TTC549 (cell line): ENCODE results near the gene RNU1-4.
"Not testable (repeated sequence)": the region's sequence is repeated elsewhere in the genome, so short reads cannot be mapped to it uniquely, and the experiment has no call there.

Experiments used
- FAIRE-seq: peaks from 2 replicates; lab custom pipeline; 2012; peaks lifted over from hg19 to GRCh38; lab: Jason Lieb, UNC

Gene RNU1-4

DNA sequence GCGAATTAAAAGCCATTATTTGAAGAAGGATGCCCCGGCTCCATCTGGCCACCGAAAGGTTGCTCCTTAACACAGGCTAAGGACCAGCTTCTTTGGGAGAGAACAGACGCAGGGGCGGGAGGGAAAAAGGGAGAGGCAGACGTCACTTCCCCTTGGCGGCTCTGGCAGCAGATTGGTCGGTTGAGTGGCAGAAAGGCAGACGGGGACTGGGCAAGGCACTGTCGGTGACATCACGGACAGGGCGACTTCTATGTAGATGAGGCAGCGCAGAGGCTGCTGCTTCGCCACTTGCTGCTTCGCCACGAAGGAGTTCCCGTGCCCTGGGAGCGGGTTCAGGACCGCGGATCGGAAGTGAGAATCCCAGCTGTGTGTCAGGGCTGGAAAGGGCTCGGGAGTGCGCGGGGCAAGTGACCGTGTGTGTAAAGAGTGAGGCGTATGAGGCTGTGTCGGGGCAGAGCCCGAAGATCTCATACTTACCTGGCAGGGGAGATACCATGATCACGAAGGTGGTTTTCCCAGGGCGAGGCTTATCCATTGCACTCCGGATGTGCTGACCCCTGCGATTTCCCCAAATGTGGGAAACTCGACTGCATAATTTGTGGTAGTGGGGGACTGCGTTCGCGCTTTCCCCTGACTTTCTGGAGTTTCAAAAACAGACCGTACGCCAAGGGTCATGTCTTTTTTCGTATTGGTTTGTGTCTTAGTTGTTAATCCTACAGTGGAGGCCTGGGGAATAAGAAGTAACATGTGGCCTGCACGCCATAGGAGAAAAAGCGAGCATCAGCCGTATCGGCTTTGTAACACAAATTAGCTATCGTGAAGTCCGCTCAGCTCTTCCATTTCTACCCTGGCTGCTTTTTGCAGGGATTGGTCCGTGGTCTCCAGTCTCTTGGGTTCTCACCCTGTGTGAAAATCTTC is at the start of gene RNU1-4:
RNU1-4 (plus strand) TSS at position 470 of the 918 bp plus-strand sequence.
- not testable (repeated sequence) for FAIRE-seq

DNA sequence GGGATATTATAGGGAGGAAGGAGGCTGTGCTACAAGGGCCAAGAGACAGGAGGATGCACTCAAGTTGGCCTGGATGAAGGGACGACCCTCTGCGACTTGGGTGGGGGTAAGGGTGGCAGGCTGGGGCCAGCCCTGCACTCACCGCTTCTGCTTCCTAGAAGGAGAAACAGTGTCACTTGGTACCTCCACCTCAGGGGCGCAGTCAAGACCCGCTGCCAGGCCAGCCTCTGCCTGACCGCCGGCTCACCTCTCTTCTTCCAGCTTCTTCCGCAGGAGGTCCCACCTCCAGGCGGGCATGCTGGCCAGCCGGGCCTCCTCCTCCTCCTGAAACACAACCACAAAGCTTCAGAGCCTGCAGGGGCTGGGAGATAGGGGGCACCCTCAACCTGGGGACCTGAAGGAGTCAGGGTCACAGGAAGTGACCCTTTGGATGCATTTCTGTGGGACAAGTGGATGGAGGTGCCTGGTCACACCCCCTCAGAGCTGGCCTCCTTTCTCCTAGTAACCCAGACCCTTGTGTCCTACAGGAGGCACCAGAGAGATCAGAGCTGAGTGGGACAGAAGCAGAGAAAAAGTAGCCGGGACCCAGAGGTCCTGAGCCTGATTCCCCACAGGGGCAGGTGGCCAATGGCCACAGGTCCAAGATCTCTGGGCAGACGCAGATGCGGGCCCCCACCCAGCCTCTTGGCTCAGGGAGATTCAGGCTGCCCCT is 49.2 kb upstream of the RNU1-4 start:
- not testable (repeated sequence) for FAIRE-seq

GRCh38 chr1:16692283-16692682 is 48.0 kb upstream of the RNU1-4 start:
- not testable (repeated sequence) for FAIRE-seq

DNA sequence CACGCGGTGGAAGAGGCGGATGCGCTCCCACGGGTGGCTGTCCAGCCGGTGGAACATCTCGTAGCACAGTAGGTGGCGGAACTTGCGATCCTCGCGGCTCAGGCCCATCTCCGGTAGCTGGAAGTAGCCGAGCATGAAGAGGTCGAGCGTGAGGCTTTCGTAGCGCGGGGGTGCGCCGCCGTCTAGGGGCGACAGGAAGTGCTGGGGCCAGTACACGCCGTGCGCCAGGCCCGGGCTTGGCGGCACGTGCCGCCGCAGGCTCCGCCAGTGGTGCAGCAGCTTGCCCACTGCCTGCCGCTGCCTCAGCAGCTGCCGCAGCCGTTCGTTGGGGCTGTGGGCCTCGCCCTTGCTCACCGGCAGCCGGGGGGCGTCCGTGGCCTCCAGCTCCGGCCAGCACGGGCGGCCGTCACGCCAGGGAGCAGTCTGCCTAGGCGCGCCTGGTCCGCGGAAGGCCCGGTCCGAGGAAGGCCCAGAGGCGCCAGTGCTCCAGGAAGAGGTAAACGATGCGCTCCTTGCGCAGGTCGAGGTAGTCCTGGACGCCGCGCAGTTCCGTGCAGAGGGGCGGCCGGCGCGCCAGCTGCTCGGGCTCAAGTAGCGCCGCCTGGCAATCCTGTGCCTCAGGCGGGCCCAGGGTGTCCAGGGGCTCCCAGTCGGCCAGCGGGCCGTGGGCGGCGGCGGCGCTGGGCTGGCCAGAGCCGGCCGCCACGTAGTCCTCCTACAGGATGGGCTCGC is 47.4 kb upstream of the RNU1-4 start:
- not testable (repeated sequence) for FAIRE-seq

DNA sequence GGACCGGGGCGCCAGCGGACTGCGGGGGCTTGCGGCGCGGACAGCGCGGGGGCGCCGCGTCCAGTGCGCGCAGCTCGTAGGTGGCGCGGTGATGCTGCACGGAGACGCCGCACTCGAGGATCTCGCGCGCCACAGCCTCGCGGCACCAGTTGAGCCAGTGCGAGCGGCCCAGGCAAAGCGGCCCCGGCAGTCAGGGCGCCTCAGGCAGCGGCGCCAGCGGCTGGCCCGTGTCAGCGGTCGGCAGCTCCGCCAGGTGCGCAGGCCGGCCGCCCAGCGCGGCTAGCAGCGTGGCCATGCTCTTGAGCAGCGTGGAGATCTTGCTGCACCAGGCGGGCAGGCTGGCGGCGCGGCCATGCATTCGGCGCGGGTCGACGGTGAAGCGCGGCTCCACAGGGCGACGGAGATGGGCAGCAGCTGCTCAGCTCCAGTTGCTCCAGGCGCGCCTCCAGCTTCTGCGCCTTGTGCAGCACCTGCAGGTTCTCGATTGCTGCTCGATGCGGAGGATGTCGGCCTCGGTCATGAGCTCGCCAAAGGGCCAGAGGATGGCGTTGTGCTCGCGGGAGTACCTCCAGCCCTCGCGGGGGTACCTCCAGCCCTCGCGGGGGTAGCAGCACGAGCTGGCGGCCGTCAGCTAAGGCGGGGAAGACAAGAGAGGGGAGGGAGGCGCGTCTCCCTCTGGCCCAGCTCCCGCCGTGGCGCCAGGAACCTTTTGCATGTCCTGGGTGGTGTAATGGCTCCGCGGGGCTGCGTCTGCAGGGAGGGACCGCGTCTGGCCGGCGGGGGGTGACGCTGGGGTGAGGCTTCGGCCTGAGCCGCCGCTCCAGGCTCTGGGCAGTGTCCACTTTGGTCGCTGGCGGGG is 46.6 kb upstream of the RNU1-4 start:
- not testable (repeated sequence) for FAIRE-seq

- not testable (repeated sequence) for FAIRE-seq
Measured at GRCh38 chr1:16694308-16694702, 46.0 kb upstream of the RNU1-4 start.

DNA sequence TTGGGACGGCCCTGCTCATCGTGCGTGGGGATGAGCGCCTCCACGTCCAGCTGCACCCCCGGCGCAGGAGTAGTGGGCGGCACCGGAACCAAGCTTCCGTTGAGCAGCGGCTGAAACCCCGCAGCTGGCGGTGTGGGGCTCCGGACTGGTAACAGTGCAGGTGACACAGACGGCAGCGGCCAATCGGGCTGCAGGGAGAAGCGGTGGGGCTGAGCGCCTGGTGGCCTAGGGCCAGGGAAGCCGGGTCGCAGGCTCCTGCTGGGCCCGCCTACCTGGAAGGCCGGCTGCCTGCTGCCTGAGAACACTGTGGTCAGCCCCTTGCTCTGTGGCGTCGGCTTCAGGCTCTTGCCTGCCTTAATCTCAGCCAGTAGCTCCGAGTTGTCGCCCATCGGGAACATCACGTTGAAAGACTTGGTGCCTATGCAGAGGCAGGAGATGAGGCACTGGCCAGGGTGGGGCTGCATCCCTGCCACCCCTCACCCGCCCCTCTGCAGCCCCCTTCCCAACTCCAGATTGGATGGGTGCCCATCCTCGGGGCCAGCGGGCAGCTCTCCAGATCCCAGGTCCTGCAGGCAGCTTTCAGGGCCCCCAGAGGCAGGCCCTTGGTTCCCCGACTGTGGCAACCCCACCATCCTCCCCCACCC is 43.7 kb upstream of the RNU1-4 start:
- not testable (repeated sequence) for FAIRE-seq

DNA sequence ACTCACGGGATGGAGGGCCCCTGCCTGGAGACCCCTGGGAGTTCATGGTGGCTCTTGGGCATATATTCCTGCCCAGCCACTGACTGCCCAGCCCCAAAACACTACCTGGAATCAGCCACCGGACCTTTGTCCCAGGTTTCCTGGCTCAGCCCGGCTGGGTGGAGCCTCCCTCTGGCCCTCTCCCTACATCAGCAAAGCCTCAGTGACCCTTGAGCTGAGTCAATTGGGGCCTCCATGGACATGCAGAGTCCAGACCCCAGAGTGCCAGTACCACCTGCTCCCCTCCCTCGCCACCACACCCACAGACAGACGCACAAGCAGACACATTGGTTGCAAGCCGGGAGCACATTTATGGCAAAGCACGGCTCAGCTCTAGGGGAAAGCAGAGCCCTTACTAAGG is 43.2 kb upstream of the RNU1-4 start:
- not testable (repeated sequence) for FAIRE-seq

DNA sequence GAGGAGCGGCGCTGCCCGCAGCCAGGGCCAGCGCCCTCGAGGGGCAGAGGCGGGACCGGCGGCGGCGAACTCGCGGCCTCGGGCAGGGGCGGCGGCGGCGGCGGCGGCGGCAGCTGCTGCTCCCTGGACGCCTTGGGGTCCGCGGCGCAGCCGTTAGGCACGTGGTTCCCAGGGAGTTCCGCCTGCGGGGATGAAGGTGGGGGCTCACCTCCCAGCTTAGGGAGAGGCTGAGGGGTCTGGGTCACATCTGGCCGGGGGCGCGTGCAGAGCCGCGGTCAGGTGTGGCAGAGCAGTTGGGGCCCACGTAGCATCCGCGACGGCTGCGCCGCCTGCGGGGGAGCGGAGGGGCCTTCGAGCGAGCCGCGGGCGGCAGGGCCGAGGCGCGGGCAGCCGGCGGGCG is 40.9 kb upstream of the RNU1-4 start:
- not testable (repeated sequence) for FAIRE-seq

- not testable (repeated sequence) for FAIRE-seq
Measured at GRCh38 chr1:16700138-16700895, 40.0 kb upstream of the RNU1-4 start.

- not testable (repeated sequence) for FAIRE-seq
Measured at GRCh38 chr1:16701189-16701588, 39.1 kb upstream of the RNU1-4 start.

DNA sequence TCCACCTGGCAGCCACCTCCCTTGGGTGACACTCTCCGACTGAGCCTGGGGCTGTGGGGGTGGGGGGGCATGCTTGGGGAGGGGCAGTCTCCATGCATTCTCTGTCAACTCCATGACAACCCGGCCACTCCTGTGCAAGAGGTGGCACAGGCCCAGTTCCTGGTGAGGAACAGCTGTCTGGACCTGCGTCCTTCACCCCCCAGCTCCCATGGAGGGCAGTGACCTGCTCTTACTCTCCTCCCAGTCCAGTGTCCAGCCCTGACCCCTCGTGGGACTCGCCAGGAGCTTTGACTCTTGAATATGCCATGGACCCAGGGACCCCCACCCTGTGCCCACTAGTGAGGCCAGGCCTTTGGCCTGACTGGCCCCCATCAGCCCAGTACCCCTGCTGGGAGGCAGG is 38.0 kb upstream of the RNU1-4 start:
- not testable (repeated sequence) for FAIRE-seq

DNA sequence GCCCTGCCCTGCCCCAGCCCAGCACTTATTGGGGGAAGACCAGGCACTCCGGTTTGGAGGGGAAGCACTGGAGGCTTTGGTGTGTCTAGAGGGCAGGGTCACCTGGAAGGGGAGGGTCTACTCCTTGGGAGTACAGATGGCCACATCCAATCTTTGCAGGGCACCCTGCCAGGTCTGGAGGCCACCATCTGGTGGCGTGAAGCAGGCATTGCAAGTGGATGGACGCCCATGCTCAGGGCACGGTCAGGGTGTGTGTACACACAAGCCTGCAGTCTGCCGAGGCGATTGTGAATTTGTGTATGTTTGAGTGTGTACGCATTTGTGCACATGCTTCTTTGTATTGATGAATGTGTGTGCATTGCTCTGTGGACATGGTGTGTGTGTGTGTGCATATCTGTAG is 37.2 kb upstream of the RNU1-4 start:
- not testable (repeated sequence) for FAIRE-seq

DNA sequence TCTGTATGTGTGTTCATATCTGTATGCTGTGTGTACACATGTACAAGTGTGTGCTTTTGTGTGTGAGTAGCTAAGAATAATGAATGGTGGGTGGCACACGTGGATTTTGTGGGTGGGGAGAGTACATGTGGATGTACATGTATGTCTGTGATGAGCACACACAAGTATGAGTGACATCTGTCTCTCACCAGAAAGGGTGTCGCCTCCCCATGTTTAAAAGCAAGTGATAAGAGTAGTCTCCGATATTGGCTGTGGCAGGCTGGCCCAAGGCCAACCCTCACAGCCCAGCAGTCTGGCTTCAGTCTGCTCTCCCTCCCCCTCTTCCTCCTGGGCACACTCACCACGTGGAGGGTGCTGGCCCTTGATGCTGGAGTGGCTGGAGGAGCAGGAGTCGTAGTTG is 36.7 kb upstream of the RNU1-4 start:
- not testable (repeated sequence) for FAIRE-seq

GRCh38 chr1:16704076-16704475 is 36.2 kb upstream of the RNU1-4 start:
- FAIRE-seq, result not testable (repeated sequence)

- not testable (repeated sequence) for FAIRE-seq
Measured at GRCh38 chr1:16704502-16705100, 35.7 kb upstream of the RNU1-4 start.

GRCh38 chr1:16706302-16706701 is 34.0 kb upstream of the RNU1-4 start:
- not testable (repeated sequence) for FAIRE-seq

- FAIRE-seq, result not testable (repeated sequence)
Measured at GRCh38 chr1:16707130-16708093, 32.9 kb upstream of the RNU1-4 start.

DNA sequence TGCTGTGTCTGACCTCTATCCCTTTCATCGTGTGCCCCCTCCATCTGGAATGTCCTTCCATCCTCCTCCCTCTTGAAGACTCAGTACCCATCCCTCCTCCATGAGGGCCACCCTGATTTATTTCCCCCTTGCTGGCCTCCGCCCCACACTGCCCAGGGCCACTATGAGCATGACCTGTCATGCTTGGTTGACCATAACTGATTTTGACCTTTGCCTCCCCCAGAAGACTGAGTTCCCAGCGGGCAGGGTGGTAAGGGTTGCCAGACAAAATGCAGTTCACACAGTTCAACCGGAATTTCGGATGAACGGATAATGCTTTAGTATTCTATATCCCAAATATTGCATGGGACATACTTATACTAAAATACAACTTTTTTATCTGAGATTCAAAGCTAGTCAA is 31.6 kb upstream of the RNU1-4 start:
- FAIRE-seq, result not testable (repeated sequence)
